Stimulated activated CD8-positive, alpha-beta memory T cell treated with anti-CD3 and anti-CD28 coated beads, Interleukin-2, amount 100 ng/mL, for 48 hours (primary cell): ENCODE data around the gene ARF3.

ENCODE experiments used
- DNase-seq, 2 donors: peaks; one replicate each; pipeline ENCODE4 v3.0.0-alpha.2; 2020; ENCODE audit warnings: low read depth in 2 of 2

ARF3 gene

GRCh38 chr12:48966177-48966895, 9.0 kb upstream of the ARF3 start:
- DNase-seq: no peak

- DNase-seq: no peak
Measured at GRCh38 chr12:48965298-48965838, 8.1 kb upstream of the ARF3 start.

GRCh38 chr12:48961801-48962200, 4.5 kb upstream of the ARF3 start:
- DNase-seq: no peak

- no peak for DNase-seq
Measured at GRCh38 chr12:48961331-48961730, 4.0 kb upstream of the ARF3 start.

GRCh38 chr12:48960834-48961233, 3.5 kb upstream of the ARF3 start:
- DNase-seq: no peak

GRCh38 chr12:48958049-48958388, 732 bp upstream of the ARF3 start:
- DNase-seq: no peak

GRCh38 chr12:48956279-48957140, 777 bp downstream of the ARF3 start:
- DNase-seq: no peak

GRCh38 chr12:48954841-48955501, 2.3 kb downstream of the ARF3 start:
- DNase-seq: no peak

- no peak for DNase-seq
Measured at GRCh38 chr12:48954061-48954460, 3.2 kb downstream of the ARF3 start.

GRCh38 chr12:48952691-48953090, 4.6 kb downstream of the ARF3 start:
- no peak for DNase-seq

- no peak for DNase-seq
Measured at GRCh38 chr12:48947727-48948126, 9.6 kb downstream of the ARF3 start.

GRCh38 chr12:48946943-48947342, 10.3 kb downstream of the ARF3 start:
- DNase-seq: no peak

GRCh38 chr12:48946205-48946604, 11.1 kb downstream of the ARF3 start:
- no peak for DNase-seq

GRCh38 chr12:48943221-48943620, 14.1 kb downstream of the ARF3 start:
- no peak for DNase-seq

GRCh38 chr12:48940181-48940580, 17.1 kb downstream of the ARF3 start:
- no peak for DNase-seq

GRCh38 chr12:48938805-48939204, 18.5 kb downstream of the ARF3 start:
- no peak for DNase-seq

- DNase-seq: no peak
Measured at GRCh38 chr12:48937170-48937569, 20.1 kb downstream of the ARF3 start.

- peak; percentile 71 to 81 for DNase-seq
Measured at GRCh38 chr12:48936379-48936979, 20.8 kb downstream of the ARF3 start.

- no peak for DNase-seq
Measured at GRCh38 chr12:48934312-48934706, 23.0 kb downstream of the ARF3 start.

- no peak for DNase-seq
Measured at GRCh38 chr12:48933664-48934311, 23.5 kb downstream of the ARF3 start.

- DNase-seq: no peak
Measured at GRCh38 chr12:48932878-48933277, 24.4 kb downstream of the ARF3 start.

- no peak for DNase-seq
Measured at GRCh38 chr12:48930475-48930874, 26.8 kb downstream of the ARF3 start.
